ENCODE data around the gene DCK.

DCK gene

GRCh38 chr4:70994069-70994366 is 569 bp downstream of the DCK start:
- H3K14ac ChIP-seq (ENCODE audit: low read length in 2 of 2) = no peak overlapping the region
- H3K4me2 ChIP-seq (ENCODE audit: low read length, poor library complexity, severe bottlenecking) = peak overlapping the region; percentile 21
- H4K8ac ChIP-seq (ENCODE audit: low read length) = no peak overlapping the region
- H2BK120ac ChIP-seq (ENCODE audit: low read depth, low read length) = no peak overlapping the region
- H3K9me3 ChIP-seq (ENCODE audit: control insufficient read depth, low read length) = no peaks in the 10 kb centered on the region
- H3K27ac ChIP-seq (ENCODE audit: low read length, poor library complexity, severe bottlenecking) = no peak overlapping the region
- H2AK5ac ChIP-seq (ENCODE audit: low read length, severe bottlenecking) = no peak overlapping the region
- peaks cover 5 to 8% of the 10 kb centered on the region in 2 experiments for H3K36me3 ChIP-seq (ENCODE audit: control insufficient read depth in 1 of 2, insufficient read depth in 2 of 2, low read depth in 1 of 2, low read length in 2 of 2)
- H2BK15ac ChIP-seq (ENCODE audit: low read depth, poor library complexity, severe bottlenecking) = no peak overlapping the region
- peaks cover 3% of the 10 kb centered on the region for H3K4me1 ChIP-seq (ENCODE audit: control insufficient read depth, insufficient read depth, low read depth, low read length)
- H3K9ac ChIP-seq (ENCODE audit: low read length) = peak overlapping the region; percentile 93
- H3K4me3 ChIP-seq (ENCODE audit: insufficient read depth in 1 of 2, low read depth in 1 of 2, low read length in 2 of 2) = peak overlapping the region; percentile 76 to 97
- H3K18ac ChIP-seq (ENCODE audit: low read depth in 1 of 2, low read length in 2 of 2) = peak overlapping the region; percentile 0 to 67
- no peak for DNase-seq
- no peak overlapping the region for H2BK5ac ChIP-seq (ENCODE audit: low read depth, low read length, poor library complexity, severe bottlenecking)
- no peak overlapping the region for H4K91ac ChIP-seq (ENCODE audit: low read length)
- H3K27me3 ChIP-seq (ENCODE audit: control insufficient read depth in 1 of 2, insufficient read depth in 1 of 2, low read length in 2 of 2) = no peaks in the 10 kb centered on the region
- H2AFZ ChIP-seq (ENCODE audit: low read depth, low read length) = peak overlapping the region; percentile 0
- no peak overlapping the region for H3K4ac ChIP-seq (ENCODE audit: low read depth in 1 of 2, low read length in 2 of 2)
- no peak overlapping the region for H2BK12ac ChIP-seq (ENCODE audit: low read length in 2 of 2)
- no peak overlapping the region for H3K23ac ChIP-seq (ENCODE audit: low read length in 2 of 2)
- H3K79me1 ChIP-seq (replicated peaks; ENCODE audit: low read length, poor library complexity, severe bottlenecking) = peaks cover 7% of the 10 kb centered on the region
- WGBS = 16% methylated on average over 1 of the region's 11 CpGs

DNA sequence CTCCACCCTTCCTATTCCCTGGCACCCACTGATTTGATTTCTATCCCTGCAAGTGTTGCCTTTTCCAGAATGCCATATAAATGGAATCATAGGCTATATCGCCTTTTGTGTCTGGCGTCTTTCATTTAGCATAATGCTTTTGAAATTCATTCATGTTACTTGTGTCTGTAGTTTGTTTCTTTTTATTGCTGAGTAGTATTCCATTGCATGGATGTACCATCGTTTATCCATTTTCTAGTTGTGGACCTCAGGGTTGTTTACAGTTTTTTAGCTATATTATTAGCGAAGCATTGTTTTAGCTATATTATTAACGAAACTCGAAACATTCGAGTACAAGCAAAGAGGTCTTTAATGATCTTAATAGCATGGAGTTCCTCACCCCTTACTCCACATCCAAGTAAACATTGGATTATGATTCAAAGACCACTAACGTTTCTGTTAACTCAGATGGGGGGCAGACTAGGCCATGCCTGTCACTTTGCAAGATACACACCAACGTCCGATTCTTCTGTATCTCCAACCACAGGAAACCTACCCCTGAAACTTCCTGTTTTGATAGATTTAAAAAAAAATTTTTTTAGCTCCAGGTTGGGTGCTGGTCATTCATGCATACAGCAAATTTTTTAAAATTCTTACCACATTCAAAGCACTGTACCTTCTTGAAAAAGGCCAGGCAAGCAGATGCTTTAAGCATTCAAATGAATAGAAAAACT is 1.1 kb downstream of the DCK start:
- peaks cover 7% of the 10 kb centered on the region for H3K79me1 ChIP-seq (replicated peaks; ENCODE audit: low read length, poor library complexity, severe bottlenecking)
- no peak overlapping the region for H2AFZ ChIP-seq (ENCODE audit: low read depth, low read length)
- peak overlapping the region in 1 of 2 experiments; percentile 97 for H3K4me3 ChIP-seq (ENCODE audit: insufficient read depth in 1 of 2, low read depth in 1 of 2, low read length in 2 of 2)
- no peak overlapping the region for H3K23ac ChIP-seq (ENCODE audit: low read length in 2 of 2)
- no peak overlapping the region for H3K18ac ChIP-seq (ENCODE audit: low read depth in 1 of 2, low read length in 2 of 2)
- no peak overlapping the region for H3K14ac ChIP-seq (ENCODE audit: low read length in 2 of 2)
- no peak overlapping the region for H2BK5ac ChIP-seq (ENCODE audit: low read depth, low read length, poor library complexity, severe bottlenecking)
- no peak overlapping the region for H2BK12ac ChIP-seq (ENCODE audit: low read length in 2 of 2)
- WGBS = 88% methylated on average over 9 of the region's 10 CpGs
- H3K9me3 ChIP-seq (ENCODE audit: control insufficient read depth, low read length) = no peaks in the 10 kb centered on the region
- no peak overlapping the region for H2AK5ac ChIP-seq (ENCODE audit: low read length, severe bottlenecking)
- H3K36me3 ChIP-seq (ENCODE audit: control insufficient read depth in 1 of 2, insufficient read depth in 2 of 2, low read depth in 1 of 2, low read length in 2 of 2) = peaks cover 6 to 11% of the 10 kb centered on the region in 2 experiments
- no peak overlapping the region for H2BK15ac ChIP-seq (ENCODE audit: low read depth, poor library complexity, severe bottlenecking)
- H2BK120ac ChIP-seq (ENCODE audit: low read depth, low read length) = no peak overlapping the region
- peak overlapping the region; percentile 93 for H3K9ac ChIP-seq (ENCODE audit: low read length)
- H4K91ac ChIP-seq (ENCODE audit: low read length) = no peak overlapping the region
- H3K4ac ChIP-seq (ENCODE audit: low read depth in 1 of 2, low read length in 2 of 2) = no peak overlapping the region
- peaks cover 3% of the 10 kb centered on the region for H3K4me1 ChIP-seq (ENCODE audit: control insufficient read depth, insufficient read depth, low read depth, low read length)
- H4K8ac ChIP-seq (ENCODE audit: low read length) = no peak overlapping the region
- no peaks in the 10 kb centered on the region for H3K27me3 ChIP-seq (ENCODE audit: control insufficient read depth in 1 of 2, insufficient read depth in 1 of 2, low read length in 2 of 2)
- peak overlapping the region; percentile 25 for H3K4me2 ChIP-seq (ENCODE audit: low read length, poor library complexity, severe bottlenecking)
- no peak for DNase-seq
- no peak overlapping the region for H3K27ac ChIP-seq (ENCODE audit: low read length, poor library complexity, severe bottlenecking)

GRCh38 chr4:70996018-70996360 is 2.5 kb downstream of the DCK start:
- H3K4me3 ChIP-seq (ENCODE audit: insufficient read depth in 1 of 2, low read depth in 1 of 2, low read length in 2 of 2) = no peak overlapping the region
- H2BK15ac ChIP-seq (ENCODE audit: low read depth, poor library complexity, severe bottlenecking) = no peak overlapping the region
- H2BK12ac ChIP-seq (ENCODE audit: low read length in 2 of 2) = no peak overlapping the region
- no peak for DNase-seq
- H3K14ac ChIP-seq (ENCODE audit: low read length in 2 of 2) = no peak overlapping the region
- H3K9me3 ChIP-seq (ENCODE audit: control insufficient read depth, low read length) = no peaks in the 10 kb centered on the region
- no peak overlapping the region for H3K4me2 ChIP-seq (ENCODE audit: low read length, poor library complexity, severe bottlenecking)
- H3K36me3 ChIP-seq (ENCODE audit: control insufficient read depth in 1 of 2, insufficient read depth in 2 of 2, low read depth in 1 of 2, low read length in 2 of 2) = peaks cover 6 to 11% of the 10 kb centered on the region in 2 experiments
- no peak overlapping the region for H3K23ac ChIP-seq (ENCODE audit: low read length in 2 of 2)
- no peak overlapping the region for H3K9ac ChIP-seq (ENCODE audit: low read length)
- no peak overlapping the region for H4K8ac ChIP-seq (ENCODE audit: low read length)
- H2AFZ ChIP-seq (ENCODE audit: low read depth, low read length) = no peak overlapping the region
- H4K91ac ChIP-seq (ENCODE audit: low read length) = no peak overlapping the region
- no peak overlapping the region for H2BK5ac ChIP-seq (ENCODE audit: low read depth, low read length, poor library complexity, severe bottlenecking)
- no peaks in the 10 kb centered on the region for H3K27me3 ChIP-seq (ENCODE audit: control insufficient read depth in 1 of 2, insufficient read depth in 1 of 2, low read length in 2 of 2)
- 84% methylated on average over 4 of the region's 4 CpGs for WGBS
- H3K4me1 ChIP-seq (ENCODE audit: control insufficient read depth, insufficient read depth, low read depth, low read length) = peaks cover 3% of the 10 kb centered on the region
- H3K27ac ChIP-seq (ENCODE audit: low read length, poor library complexity, severe bottlenecking) = no peak overlapping the region
- no peak overlapping the region for H3K18ac ChIP-seq (ENCODE audit: low read depth in 1 of 2, low read length in 2 of 2)
- no peak overlapping the region for H2BK120ac ChIP-seq (ENCODE audit: low read depth, low read length)
- no peak overlapping the region for H2AK5ac ChIP-seq (ENCODE audit: low read length, severe bottlenecking)
- no peak overlapping the region for H3K4ac ChIP-seq (ENCODE audit: low read depth in 1 of 2, low read length in 2 of 2)
- peaks cover 7% of the 10 kb centered on the region for H3K79me1 ChIP-seq (replicated peaks; ENCODE audit: low read length, poor library complexity, severe bottlenecking)

- H3K36me3 ChIP-seq (ENCODE audit: control insufficient read depth in 1 of 2, insufficient read depth in 2 of 2, low read depth in 1 of 2, low read length in 2 of 2) = peaks cover 6 to 11% of the 10 kb centered on the region in 2 experiments
- H3K79me1 ChIP-seq (replicated peaks; ENCODE audit: low read length, poor library complexity, severe bottlenecking) = peaks cover 7% of the 10 kb centered on the region
- no peak overlapping the region for H3K27ac ChIP-seq (ENCODE audit: low read length, poor library complexity, severe bottlenecking)
- peaks cover 3% of the 10 kb centered on the region for H3K4me1 ChIP-seq (ENCODE audit: control insufficient read depth, insufficient read depth, low read depth, low read length)
- H3K14ac ChIP-seq (ENCODE audit: low read length in 2 of 2) = no peak overlapping the region
- no peak overlapping the region for H2BK12ac ChIP-seq (ENCODE audit: low read length in 2 of 2)
- no peak overlapping the region for H2AFZ ChIP-seq (ENCODE audit: low read depth, low read length)
- H3K23ac ChIP-seq (ENCODE audit: low read length in 2 of 2) = no peak overlapping the region
- H2BK5ac ChIP-seq (ENCODE audit: low read depth, low read length, poor library complexity, severe bottlenecking) = no peak overlapping the region
- no peak overlapping the region for H3K4me3 ChIP-seq (ENCODE audit: insufficient read depth in 1 of 2, low read depth in 1 of 2, low read length in 2 of 2)
- H4K8ac ChIP-seq (ENCODE audit: low read length) = no peak overlapping the region
- H3K9me3 ChIP-seq (ENCODE audit: control insufficient read depth, low read length) = no peaks in the 10 kb centered on the region
- no peak for DNase-seq
- no peak overlapping the region for H3K18ac ChIP-seq (ENCODE audit: low read depth in 1 of 2, low read length in 2 of 2)
- H3K4ac ChIP-seq (ENCODE audit: low read depth in 1 of 2, low read length in 2 of 2) = no peak overlapping the region
- WGBS = 100% methylated on average over 1 of the region's 1 CpG
- no peak overlapping the region for H3K4me2 ChIP-seq (ENCODE audit: low read length, poor library complexity, severe bottlenecking)
- peak overlapping the region; percentile 18 for H3K9ac ChIP-seq (ENCODE audit: low read length)
- no peaks in the 10 kb centered on the region for H3K27me3 ChIP-seq (ENCODE audit: control insufficient read depth in 1 of 2, insufficient read depth in 1 of 2, low read length in 2 of 2)
- H2BK15ac ChIP-seq (ENCODE audit: low read depth, poor library complexity, severe bottlenecking) = no peak overlapping the region
- H2AK5ac ChIP-seq (ENCODE audit: low read length, severe bottlenecking) = no peak overlapping the region
- no peak overlapping the region for H2BK120ac ChIP-seq (ENCODE audit: low read depth, low read length)
- H4K91ac ChIP-seq (ENCODE audit: low read length) = no peak overlapping the region
These were observed 3.6 kb downstream of the DCK start for GRCh38 chr4:70997036-70997435.

All from mesenchymal stem cell (in vitro differentiated cells and primary cell).